Measurements from ENCODE around the gene PLCB4.
"Not testable (repeated sequence)": the region's sequence is repeated elsewhere in the genome, so short reads cannot be mapped to it uniquely, and the experiment has no call there.

Gene PLCB4

GRCh38 chr20:9068841-9069663 is at the start of gene PLCB4:
Gene PLCB4 (plus strand): TSS chr20:9069087. CDS start chr20:9307815, 238,728 bp downstream.
- DNase-seq = no peak

- no peak for DNase-seq
Observed at GRCh38 chr20:9019833-9020232, 49.1 kb upstream of the PLCB4 start.

GRCh38 chr20:9021216-9021615 is 47.7 kb upstream of the PLCB4 start:
- no peak for DNase-seq

GRCh38 chr20:9021699-9022098 is 47.2 kb upstream of the PLCB4 start:
- DNase-seq = no peak

- no peak for DNase-seq
Observed at GRCh38 chr20:9022376-9022775, 46.5 kb upstream of the PLCB4 start.

GRCh38 chr20:9024606-9025005 is 44.3 kb upstream of the PLCB4 start:
- DNase-seq = no peak

GRCh38 chr20:9025011-9025410 is 43.9 kb upstream of the PLCB4 start:
- no peak for DNase-seq

GRCh38 chr20:9025643-9026042 is 43.2 kb upstream of the PLCB4 start:
- no peak for DNase-seq

GRCh38 chr20:9027626-9028025 is 41.3 kb upstream of the PLCB4 start:
- DNase-seq = no peak

- DNase-seq = no peak
Observed at GRCh38 chr20:9028419-9028818, 40.5 kb upstream of the PLCB4 start.

- DNase-seq = no peak
Observed at GRCh38 chr20:9031991-9032390, 36.9 kb upstream of the PLCB4 start.

GRCh38 chr20:9032758-9033157 is 36.1 kb upstream of the PLCB4 start:
- no peak for DNase-seq

GRCh38 chr20:9035126-9035525 is 33.8 kb upstream of the PLCB4 start:
- no peak for DNase-seq

- no peak for DNase-seq
Observed at GRCh38 chr20:9036593-9036992, 32.3 kb upstream of the PLCB4 start.

GRCh38 chr20:9038791-9039535 is 29.9 kb upstream of the PLCB4 start:
- DNase-seq = no peak

GRCh38 chr20:9040863-9041524 is 27.9 kb upstream of the PLCB4 start:
- no peak for DNase-seq

- no peak for DNase-seq
Observed at GRCh38 chr20:9043364-9043763, 25.5 kb upstream of the PLCB4 start.

GRCh38 chr20:9047928-9048327 is 21.0 kb upstream of the PLCB4 start:
- DNase-seq = not testable (repeated sequence)

- no peak for DNase-seq
Observed at GRCh38 chr20:9051508-9051907, 17.4 kb upstream of the PLCB4 start.

GRCh38 chr20:9052136-9052535 is 16.8 kb upstream of the PLCB4 start:
- DNase-seq = no peak

GRCh38 chr20:9053108-9053507 is 15.8 kb upstream of the PLCB4 start:
- DNase-seq = no peak

GRCh38 chr20:9054176-9054575 is 14.7 kb upstream of the PLCB4 start:
- DNase-seq = no peak

- no peak for DNase-seq
Observed at GRCh38 chr20:9059931-9060330, 9.0 kb upstream of the PLCB4 start.

GRCh38 chr20:9061434-9061833 is 7.5 kb upstream of the PLCB4 start:
- DNase-seq = no peak

All from CD4-positive, alpha-beta T cell treated with Interleukin-4 for 4 hours (primary cell).